SK-N-MC (cell line): ENCODE data around the gene SPIRE1.

Experiments
- EZH2 ChIP-seq: fragments of 200-600 bp; sonication (generic); IDR thresholded peaks from one replicate; pipeline ENCODE4 v1.6.1; 2017; ENCODE audit warnings: antibody characterized with exemption
- FOXP2 ChIP-seq: optimal IDR thresholded peaks from 2 replicates; pipeline ENCODE3; 2011; ENCODE audit warnings: mild to moderate bottlenecking, moderate library complexity; ENCODE audit not compliant: insufficient read depth; ENCODE audit errors: extremely low read length, control extremely low read depth
- POLR2AphosphoS5 ChIP-seq: IDR thresholded peaks from 2 replicates; pipeline ENCODE4 v1.6.1; 2012; ENCODE audit warnings: mild to moderate bottlenecking, low read depth, low read length, borderline replicate concordance

GRCh38 chr18:12445554-12445953 lies 212.4 kb downstream of the SPIRE1 start:
- TF ChIP-seq POLR2AphosphoS5 (no peak), EZH2 (no peak), FOXP2 (no peak)
